HepG2 (cell line): ENCODE results near the gene TEAD4. TPM values are rescaled to one million over a fixed set of nuclear protein-coding genes. Genes with fewer than 3 reads are reported as not detected.

Experiments used
- ATF7 ChIP-seq, 2 experiments: fragments of 450-650 bp in 1 of 2; sonication (generic) in 1 of 2; formaldehyde crosslinking in 1 of 2; IDR thresholded peaks; 2 replicates each; pipeline versions ENCODE4 v1.4.0 to v1.6.1; 2016 to 2020; ENCODE audit warnings: antibody characterized with exemption in 1 of 2, mild to moderate bottlenecking in 1 of 2, missing genetic modification reagents in 1 of 2
- DNMT1 ChIP-seq: sonication (generic); formaldehyde crosslinking; IDR thresholded peaks from 2 replicates; pipeline ENCODE4 v1.5.1; 2020; ENCODE audit warnings: mild to moderate bottlenecking, missing genetic modification reagents
- EP300 ChIP-seq, 3 experiments: sonication (generic) in 1 of 3; formaldehyde crosslinking in 1 of 3; IDR thresholded peaks; 2 replicates each; pipeline versions ENCODE4 v1.5.1 to v1.6.1; 2011 to 2020; ENCODE audit warnings: low read depth in 2 of 3, low read length in 2 of 3, borderline replicate concordance in 1 of 3, improper control_type of control experiment in 1 of 3, mild to moderate bottlenecking in 1 of 3, missing genetic modification reagents in 1 of 3, moderate library complexity in 1 of 3
- NCOA2 ChIP-seq: sonication (generic); formaldehyde crosslinking; IDR thresholded peaks from 2 replicates; pipeline ENCODE4 v1.8.0; 2022; ENCODE audit warnings: inconsistent platforms
- NRL ChIP-seq: sonication (generic); formaldehyde crosslinking; IDR thresholded peaks from 2 replicates; pipeline ENCODE4 v1.5.0; 2020; ENCODE audit warnings: missing genetic modification reagents, mild to moderate bottlenecking, moderate library complexity, borderline replicate concordance
- PAX8 ChIP-seq: sonication (generic); formaldehyde crosslinking; IDR thresholded peaks from 2 replicates; pipeline ENCODE4 v1.8.0; 2022; ENCODE audit warnings: mild to moderate bottlenecking, missing genetic modification reagents, borderline replicate concordance
- RARA ChIP-seq: IDR thresholded peaks from 2 replicates; pipeline ENCODE4 v1.6.1; 2016; ENCODE audit warnings: missing genetic modification reagents, missing compliant biosample characterization
- REST ChIP-seq, 2 experiments: IDR thresholded peaks; 2 replicates each; pipeline ENCODE4 v1.6.1; 2011 to 2012; ENCODE audit warnings: low read length in 2 of 2, borderline replicate concordance in 1 of 2, low read depth in 1 of 2, mild to moderate bottlenecking in 1 of 2, moderate library complexity in 1 of 2
- SRF ChIP-seq: IDR thresholded peaks from 2 replicates; pipeline ENCODE4 v1.6.1; 2011; ENCODE audit warnings: mild to moderate bottlenecking, low read depth, low read length, moderate library complexity
- TSC22D2 ChIP-seq: sonication (generic); formaldehyde crosslinking; IDR thresholded peaks from 2 replicates; pipeline ENCODE4 v1.5.1; 2020; ENCODE audit warnings: missing genetic modification reagents, mild to moderate bottlenecking, borderline replicate concordance
- ZBTB2 ChIP-seq: sonication (generic); formaldehyde crosslinking; IDR thresholded peaks from 2 replicates; pipeline ENCODE4 v1.8.0; 2022; ENCODE audit warnings: low read depth, missing genetic modification reagents
- ZMYM2 ChIP-seq: sonication (generic); formaldehyde crosslinking; IDR thresholded peaks from 2 replicates; pipeline ENCODE4 v1.8.0; 2022; ENCODE audit warnings: mild to moderate bottlenecking, missing genetic modification reagents
- ZMYM3 ChIP-seq: sonication (generic); formaldehyde crosslinking; IDR thresholded peaks from 2 replicates; pipeline ENCODE4 v1.5.1; 2020; ENCODE audit warnings: mild to moderate bottlenecking, missing genetic modification reagents
- ZMYM4 ChIP-seq: sonication (generic); formaldehyde crosslinking; IDR thresholded peaks from 2 replicates; pipeline ENCODE4 v1.8.1; 2023; ENCODE audit warnings: mild to moderate bottlenecking, missing genetic modification reagents
- ZNF263 ChIP-seq: sonication (generic); formaldehyde crosslinking; IDR thresholded peaks from 2 replicates; pipeline ENCODE4 v1.4.0; 2020; ENCODE audit warnings: missing genetic modification reagents
- ZNF451 ChIP-seq: sonication (generic); formaldehyde crosslinking; IDR thresholded peaks from 2 replicates; pipeline ENCODE4 v1.5.0; 2020; ENCODE audit warnings: mild to moderate bottlenecking, missing genetic modification reagents
- ZNF646 ChIP-seq: sonication (generic); formaldehyde crosslinking; IDR thresholded peaks from 2 replicates; pipeline ENCODE4 v1.9.0; 2021; ENCODE audit warnings: mild to moderate bottlenecking, missing genetic modification reagents
- ZNF761 ChIP-seq: sonication (generic); formaldehyde crosslinking; conservative IDR thresholded peaks from 2 replicates; pipeline ENCODE4 v1.4.0; 2020; ENCODE audit warnings: mild to moderate bottlenecking, missing genetic modification reagents
- polyA plus RNA-seq, 8 experiments: library from polyadenylated mRNA; depleted of rRNA in 3 of 8; stranded (reverse) in 7 of 8; unstranded in 1 of 8; fragments of >200 nt; fragmentation: Illumina TruSeq in 4 of 8; extraction: Trizol in 4 of 8; gene quantifications; 2 replicates each; pipeline versions ENCODE4 v1.2.1 to v1.2.3, GENCODE V29; 2011 to 2016; ENCODE audit warnings: low read depth in 4 of 8, missing spikeins in 1 of 8, mixed read lengths in 1 of 8; ENCODE audit not compliant: insufficient read depth in 1 of 8
- total RNA-seq, 5 experiments: library from RNA; depleted of rRNA; stranded (reverse); fragments of >200 nt; fragmentation: Illumina TruSeq; extraction: Trizol; gene quantifications; 2 replicates each; pipeline ENCODE4 v1.2.3, GENCODE V29; 2016; ENCODE audit warnings: low read depth in 1 of 5

TEAD4 gene
- total and polyA plus RNA-seq, 2 of the 13 experiments (the other 11 are each of a cell fraction or from before 2014, with no cell fraction given): 45.0 to 69.4 TPM

GRCh38 chr12:2959192-2959504, at the start of gene TEAD4 (continued):
- TF ChIP-seq ZNF646 (CRISPR knock-in tag) (no peak), RARA (CRISPR knock-in tag) (peak; percentile 43; the same call in 1 of the 2 replicates), SRF (no peak), ZNF451 (CRISPR knock-in tag) (0 out of 2 replicates have a peak, but pooled peaks have one; percentile 17), ZNF263 (CRISPR knock-in tag) (no peak), ZNF761 (CRISPR knock-in tag) (no peak), TSC22D2 (CRISPR knock-in tag) (0 out of 2 replicates have a peak, but pooled peaks have one; percentile 41), DNMT1 (0 out of 2 replicates have a peak, but pooled peaks have one; percentile 61), REST (IDR thresholded peaks at IDR 0.05; ENCODE audit: borderline replicate concordance in 1 of 2, low read depth in 1 of 2, low read length in 2 of 2) (0 out of 4 replicates have a peak, but pooled peaks of 1 of the 2 experiments have one; percentile 24), ZMYM3 (CRISPR knock-in tag) (no peak; the same call in 1 of the 2 replicates), NRL (CRISPR knock-in tag) (no peak), ZMYM4 (CRISPR knock-in tag) (peak; percentile 36; the same call in 1 of the 2 replicates), ATF7 (IDR thresholded peaks at IDR 0.05) (no peak), ATF7 (CRISPR knock-in tag; IDR thresholded peaks at IDR 0.05) (no peak), ZMYM2 (CRISPR knock-in tag) (no peak), NCOA2 (CRISPR knock-in tag) (peak; percentile 50; the same call in 1 of the 2 replicates), PAX8 (CRISPR knock-in tag) (no peak), ZBTB2 (peak; percentile 96), EP300 (IDR thresholded peaks at IDR 0.05; ENCODE audit: low read depth in 2 of 2, low read length in 2 of 2) (peak in 1 of 2 experiments; percentile 37; a peak in 1 of 4 replicates), EP300 (CRISPR knock-in tag; IDR thresholded peaks at IDR 0.05; ENCODE audit: borderline replicate concordance) (no peak)
